BE2C (cell line): ENCODE measurements around the gene CTTNBP2NL.
"Not testable (repeated sequence)": the region's sequence is repeated elsewhere in the genome, so short reads cannot be mapped to it uniquely, and the experiment has no call there.

Source experiments
- DNase-seq: peaks from one replicate; pipeline ENCODE4 v3.0.0-alpha.2; 2020
- H3K27me3 ChIP-seq: fragments of 250-450 bp; sonication (Bioruptor Pico); 2 replicates; pipeline ENCODE4 v1.5.1; 2020; ENCODE audit warnings: mild to moderate bottlenecking
- H3K36me3 ChIP-seq: fragments of 250-450 bp; sonication (Bioruptor Pico); 2 replicates; pipeline ENCODE4 v1.5.1; 2020; ENCODE audit warnings: mild to moderate bottlenecking
- H3K4me1 ChIP-seq: fragments of 250-450 bp; sonication (Bioruptor Pico); 2 replicates; pipeline ENCODE4 v1.5.1; 2020
- H3K4me3 ChIP-seq: 2 replicates; pipeline ENCODE4 v1.5.1; 2011; ENCODE audit warnings: low read depth, low read length
- H3K9me3 ChIP-seq: fragments of 250-450 bp; sonication (Bioruptor Pico); 2 replicates; pipeline ENCODE4 v1.5.1; 2020
- CTCF ChIP-seq: IDR thresholded peaks from 2 replicates; pipeline ENCODE4 v1.5.1; 2012; ENCODE audit warnings: mild to moderate bottlenecking, low read depth, low read length

The CTTNBP2NL gene

GRCh38 chr1:112470966-112471365, 75.0 kb downstream of the CTTNBP2NL start:
- Histone ChIP-seq H3K4me1 (no peaks in the 10 kb centered on the region), H3K4me3 (no peak overlapping the region), H3K9me3 (no peaks in the 10 kb centered on the region), H3K27me3 (no peaks in the 10 kb centered on the region), H3K36me3 (no peaks in the 10 kb centered on the region)
- no peak for TF ChIP-seq CTCF
- no peak for DNase-seq

- no peak for TF ChIP-seq CTCF
- H3K27me3 ChIP-seq: no peaks in the 10 kb centered on the region
- H3K4me1 ChIP-seq: no peaks in the 10 kb centered on the region
- no peak for DNase-seq
- no peaks in the 10 kb centered on the region for H3K9me3 ChIP-seq
- no peaks in the 10 kb centered on the region for H3K36me3 ChIP-seq
- H3K4me3 ChIP-seq: no peak overlapping the region
These were observed 76.1 kb downstream of the CTTNBP2NL start for GRCh38 chr1:112472142-112472541.

GRCh38 chr1:112477550-112477949, 81.5 kb downstream of the CTTNBP2NL start:
- no peak for TF ChIP-seq CTCF
- H3K36me3 ChIP-seq: no peaks in the 10 kb centered on the region
- no peaks in the 10 kb centered on the region for H3K9me3 ChIP-seq
- H3K4me3 ChIP-seq: no peak overlapping the region
- no peak for DNase-seq
- no peaks in the 10 kb centered on the region for H3K4me1 ChIP-seq
- H3K27me3 ChIP-seq: no peaks in the 10 kb centered on the region

- H3K4me1 ChIP-seq: no peaks in the 10 kb centered on the region
- DNase-seq: no peak
- no peaks in the 10 kb centered on the region for H3K9me3 ChIP-seq
- H3K4me3 ChIP-seq: no peak overlapping the region
- TF ChIP-seq CTCF: no peak
- no peaks in the 10 kb centered on the region for H3K36me3 ChIP-seq
- H3K27me3 ChIP-seq: no peaks in the 10 kb centered on the region
These were observed 82.3 kb downstream of the CTTNBP2NL start for GRCh38 chr1:112478314-112478713.

GRCh38 chr1:112486063-112486462, 90.0 kb downstream of the CTTNBP2NL start:
- not testable (repeated sequence) for H3K9me3 ChIP-seq, DNase-seq

GRCh38 chr1:112487686-112488085, 91.7 kb downstream of the CTTNBP2NL start:
- H3K27me3 ChIP-seq, H3K4me3 ChIP-seq, H3K4me1 ChIP-seq, H3K36me3 ChIP-seq, H3K9me3 ChIP-seq, DNase-seq: not testable (repeated sequence)

More at GRCh38 chr1:112486063-112486462, 90.0 kb downstream of the CTTNBP2NL start:
- not testable (repeated sequence) for H3K4me3 ChIP-seq, H3K27me3 ChIP-seq, H3K36me3 ChIP-seq, H3K4me1 ChIP-seq

GRCh38 chr1:112488141-112488540, 92.1 kb downstream of the CTTNBP2NL start:
- H3K36me3 ChIP-seq: no peaks in the 10 kb centered on the region
- H3K4me1 ChIP-seq: no peaks in the 10 kb centered on the region
- DNase-seq: no peak
- peaks cover 3% of the 10 kb centered on the region for H3K27me3 ChIP-seq
- no peaks in the 10 kb centered on the region for H3K9me3 ChIP-seq
- no peak for TF ChIP-seq CTCF
- no peak overlapping the region for H3K4me3 ChIP-seq
